A673 (cell line): ENCODE data around the gene RTN4RL2.

Experiments
- EZH2 ChIP-seq: fragments of 200-600 bp; sonication (generic); IDR thresholded peaks from 2 replicates; pipeline ENCODE4 v1.6.1; 2017; ENCODE audit warnings: borderline replicate concordance, low read depth, mild to moderate bottlenecking, mixed read lengths, antibody characterized with exemption, low read length; ENCODE audit not compliant: poor library complexity, severe bottlenecking
- TF ChIP-seq, protein P1 (sequence below): fragments of 300-800, 200-600 bp; sonication (generic); conservative IDR thresholded peaks from 2 replicates; pipeline ENCODE4 v1.5.1; 2017; ENCODE audit warnings: low read depth, mild to moderate bottlenecking, antibody characterized with exemption, low read length, moderate library complexity, mixed read lengths

DNA sequence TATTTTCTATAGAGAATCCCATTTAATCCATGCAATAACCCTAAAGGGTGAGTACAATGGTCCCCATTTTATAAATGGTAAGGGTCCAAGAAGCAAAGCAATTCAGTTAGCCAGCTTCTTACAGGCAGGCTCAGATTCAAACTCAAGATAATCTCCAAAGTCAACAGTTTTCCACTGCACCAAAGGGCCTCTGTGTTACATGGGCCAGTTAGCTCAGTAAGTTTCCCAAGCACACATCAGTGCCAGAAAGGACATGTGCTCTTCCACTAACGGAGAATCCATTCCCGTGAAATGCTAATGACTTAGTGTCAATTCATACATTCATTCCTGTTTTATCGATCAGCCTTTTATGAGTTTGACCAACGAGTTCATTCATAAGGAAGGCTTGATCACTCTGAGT is 44.2 kb downstream of the RTN4RL2 start:
- TF ChIP-seq, protein P1, sequence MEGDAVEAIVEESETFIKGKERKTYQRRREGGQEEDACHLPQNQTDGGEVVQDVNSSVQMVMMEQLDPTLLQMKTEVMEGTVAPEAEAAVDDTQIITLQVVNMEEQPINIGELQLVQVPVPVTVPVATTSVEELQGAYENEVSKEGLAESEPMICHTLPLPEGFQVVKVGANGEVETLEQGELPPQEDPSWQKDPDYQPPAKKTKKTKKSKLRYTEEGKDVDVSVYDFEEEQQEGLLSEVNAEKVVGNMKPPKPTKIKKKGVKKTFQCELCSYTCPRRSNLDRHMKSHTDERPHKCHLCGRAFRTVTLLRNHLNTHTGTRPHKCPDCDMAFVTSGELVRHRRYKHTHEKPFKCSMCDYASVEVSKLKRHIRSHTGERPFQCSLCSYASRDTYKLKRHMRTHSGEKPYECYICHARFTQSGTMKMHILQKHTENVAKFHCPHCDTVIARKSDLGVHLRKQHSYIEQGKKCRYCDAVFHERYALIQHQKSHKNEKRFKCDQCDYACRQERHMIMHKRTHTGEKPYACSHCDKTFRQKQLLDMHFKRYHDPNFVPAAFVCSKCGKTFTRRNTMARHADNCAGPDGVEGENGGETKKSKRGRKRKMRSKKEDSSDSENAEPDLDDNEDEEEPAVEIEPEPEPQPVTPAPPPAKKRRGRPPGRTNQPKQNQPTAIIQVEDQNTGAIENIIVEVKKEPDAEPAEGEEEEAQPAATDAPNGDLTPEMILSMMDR = no peak
- no peak for TF ChIP-seq EZH2
